GM23338 (cell line): Measurements from ENCODE around the gene SIVA1. TPM values are rescaled to one million over a fixed set of nuclear protein-coding genes. Genes with fewer than 3 reads are reported as not detected.

Experiments
- ATAC-seq: fragments of 200-7000 bp; cut with Tn5 transposase; 3 replicates; pipeline ENCODE4 v1.9.1; 2020
- DNase-seq: peaks from one replicate; pipeline ENCODE4 v3.0.0-alpha.2; 2015; ENCODE audit warnings: low spot score
- H2AFZ ChIP-seq: fragments of 200-600 bp; sonication (generic); 2 replicates; pipeline ENCODE4 v1.8.0; 2016; ENCODE audit warnings: antibody characterized with exemption, mild to moderate bottlenecking, moderate library complexity
- H3F3A ChIP-seq: fragments of 200-600 bp; sonication (generic); replicated peaks from 2 replicates; pipeline ENCODE4 v1.8.0; 2017; ENCODE audit warnings: antibody characterized with exemption, mixed run types, low read depth
- H3K27ac ChIP-seq: fragments of 200-600 bp; sonication (generic); 2 replicates; pipeline ENCODE4 v1.6.1; 2016; ENCODE audit warnings: low read depth
- H3K27me3 ChIP-seq: fragments of 200-600 bp; sonication (generic); 2 replicates; pipeline ENCODE4 v1.8.0; 2016; ENCODE audit warnings: mild to moderate bottlenecking, mixed run types, moderate library complexity; ENCODE audit not compliant: insufficient read depth
- H3K36me3 ChIP-seq: fragments of 200-600 bp; sonication (generic); 2 replicates; pipeline ENCODE4 v1.8.0; 2016; ENCODE audit warnings: mild to moderate bottlenecking; ENCODE audit not compliant: insufficient read depth
- H3K4me1 ChIP-seq: fragments of 200-600 bp; sonication (generic); 2 replicates; pipeline ENCODE4 v1.8.0; 2016; ENCODE audit warnings: mild to moderate bottlenecking, moderate library complexity; ENCODE audit not compliant: insufficient read depth
- H3K4me2 ChIP-seq: fragments of 200-600 bp; sonication (generic); 2 replicates; pipeline ENCODE4 v1.7.1; 2017; ENCODE audit warnings: mixed run types
- H3K4me3 ChIP-seq: fragments of 200-600 bp; sonication (generic); 2 replicates; pipeline ENCODE4 v1.6.1; 2016; ENCODE audit warnings: mixed run types
- H3K79me2 ChIP-seq: fragments of 200-600 bp; sonication (generic); replicated peaks from 2 replicates; pipeline ENCODE4 v1.8.0; 2017; ENCODE audit warnings: mild to moderate bottlenecking; ENCODE audit not compliant: insufficient read depth
- H3K9me2 ChIP-seq: fragments of 200-600 bp; sonication (generic); 2 replicates; pipeline ENCODE4 v1.8.0; 2017; ENCODE audit not compliant: insufficient read depth
- H4K20me1 ChIP-seq: fragments of 200-600 bp; sonication (generic); replicated peaks from 2 replicates; pipeline ENCODE4 v1.8.0; 2017; ENCODE audit warnings: mild to moderate bottlenecking; ENCODE audit not compliant: insufficient read depth
- H3K27ac Mint-ChIP-seq: 2 replicates; pipeline ENCODE4 v1.8.0; 2020; ENCODE audit warnings: inconsistent platforms, mild to moderate bottlenecking, moderate library complexity, mixed read lengths
- H3K27me3 Mint-ChIP-seq: 3 replicates; pipeline ENCODE4 v1.8.0; 2022; ENCODE audit warnings: low read depth, mild to moderate bottlenecking, moderate library complexity, mixed read lengths, inconsistent platforms; ENCODE audit not compliant: insufficient read depth, poor library complexity
- H3K36me3 Mint-ChIP-seq: 3 replicates; pipeline ENCODE4 v1.8.0; 2021; ENCODE audit warnings: low read depth, mild to moderate bottlenecking, inconsistent platforms, moderate library complexity, mixed read lengths
- H3K4me1 Mint-ChIP-seq: 3 replicates; pipeline ENCODE4 v1.8.0; 2020; ENCODE audit warnings: mild to moderate bottlenecking, inconsistent platforms, mixed read lengths
- H3K4me3 Mint-ChIP-seq: 3 replicates; pipeline ENCODE4 v1.8.0; 2021; ENCODE audit warnings: moderate library complexity, mild to moderate bottlenecking, inconsistent platforms, mixed read lengths
- H3K9me3 Mint-ChIP-seq: 3 replicates; pipeline ENCODE4 v1.8.0; 2020; ENCODE audit warnings: moderate library complexity, mild to moderate bottlenecking, inconsistent platforms, mixed read lengths
- CREB1 ChIP-seq: fragments of 250-450 bp; sonication (Bioruptor Pico); IDR thresholded peaks from 2 replicates; pipeline ENCODE4 v1.5.0; 2020; ENCODE audit warnings: low read depth, mild to moderate bottlenecking, moderate library complexity
- CTCF ChIP-seq, 2 experiments: fragments of 200-600 bp in 1 of 2; sonication (generic) in 1 of 2; conservative IDR thresholded peaks; 2 replicates each; pipeline versions ENCODE4 v1.5.1 to v1.6.1; 2016 to 2017; ENCODE audit warnings: antibody characterized with exemption in 2 of 2, low read depth in 2 of 2, mild to moderate bottlenecking in 2 of 2, moderate library complexity in 1 of 2
- ETS1 ChIP-seq: IDR thresholded peaks from 2 replicates; pipeline ENCODE4 v1.6.1; 2016; ENCODE audit warnings: antibody characterized with exemption
- EZH2 ChIP-seq: fragments of 200-600 bp; sonication (generic); IDR thresholded peaks from one replicate; pipeline ENCODE4 v1.8.0; 2017; ENCODE audit warnings: antibody characterized with exemption, mild to moderate bottlenecking, low read depth; ENCODE audit not compliant: unreplicated experiment
- EZH2phosphoT487 ChIP-seq: fragments of 200-600 bp; sonication (generic); IDR thresholded peaks from one replicate; pipeline ENCODE4 v1.8.1; 2018; ENCODE audit warnings: antibody characterized with exemption; ENCODE audit not compliant: unreplicated experiment
- JUNB ChIP-seq: IDR thresholded peaks from one replicate; pipeline ENCODE4 v1.6.1; 2016; ENCODE audit warnings: antibody characterized with exemption; ENCODE audit not compliant: unreplicated experiment
- NANOG ChIP-seq: IDR thresholded peaks from 2 replicates; pipeline ENCODE4 v1.6.1; 2016; ENCODE audit warnings: antibody characterized with exemption, borderline replicate concordance
- POLR2AphosphoS5 ChIP-seq: IDR thresholded peaks from 2 replicates; pipeline ENCODE4 v1.6.1; 2016; ENCODE audit warnings: antibody characterized with exemption, low read depth
- STAT1 ChIP-seq: IDR thresholded peaks from one replicate; pipeline ENCODE4 v1.6.1; 2016; ENCODE audit warnings: antibody characterized with exemption; ENCODE audit not compliant: unreplicated experiment
- ZNF114 ChIP-seq: fragments of 250-450 bp; sonication (Bioruptor Pico); IDR thresholded peaks from 2 replicates; pipeline ENCODE4 v1.5.0; 2020; ENCODE audit warnings: mild to moderate bottlenecking, moderate library complexity
- ZNF331 ChIP-seq: fragments of 250-450 bp; sonication (Bioruptor Pico); IDR thresholded peaks from 2 replicates; pipeline ENCODE4 v1.5.0; 2020; ENCODE audit warnings: low read depth, mild to moderate bottlenecking, moderate library complexity
- ZNF462 ChIP-seq: fragments of 250-450 bp; sonication (Bioruptor Pico); IDR thresholded peaks from 2 replicates; pipeline ENCODE4 v1.5.0; 2020; ENCODE audit warnings: mild to moderate bottlenecking, moderate library complexity
- polyA plus RNA-seq: library from polyadenylated mRNA; unstranded; fragments of >200 nt; fragmentation: Nextera tagmentation; extraction: Ambion mirVana; gene quantifications from 2 replicates; pipeline ENCODE4 v1.2.1, GENCODE V29; 2016
- total RNA-seq: library from RNA; depleted of rRNA; stranded (reverse); fragments of >200 nt; shearing (Covaris generic); gene quantifications from 2 replicates; pipeline ENCODE4 v1.2.3, GENCODE V29; 2014
- TF ChIP-seq, protein P1 (sequence below): IDR thresholded peaks from one replicate; pipeline ENCODE4 v1.6.1; 2018; ENCODE audit warnings: antibody characterized with exemption; ENCODE audit not compliant: unreplicated experiment

Gene SIVA1
- total and polyA plus RNA-seq, 2 experiments from 2014 or later = 215 to 392 TPM

DNA sequence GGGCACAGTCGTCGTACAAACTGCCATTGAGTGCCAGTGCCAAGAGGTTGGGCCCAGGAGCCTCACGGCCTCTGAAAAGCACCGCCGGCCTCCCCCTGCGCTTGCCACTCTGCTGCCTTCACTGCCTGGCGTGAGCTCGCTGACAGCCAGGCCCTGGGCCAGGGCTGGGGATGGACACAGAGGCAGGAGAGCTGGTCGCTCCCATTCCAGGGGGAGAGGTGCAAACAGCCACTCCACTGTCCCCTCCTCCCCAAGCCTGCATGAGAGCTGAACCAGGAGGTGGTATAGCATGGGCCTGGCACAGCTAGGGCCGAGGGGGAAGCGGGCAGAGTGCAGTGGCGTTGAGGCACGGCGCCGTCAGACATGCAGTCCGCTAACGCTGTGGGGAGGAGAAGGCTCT is 24.3 kb upstream of the SIVA1 start:
- H3K27ac Mint-ChIP-seq = no peak overlapping the region
- Histone ChIP-seq H3K36me3 (no peaks in the 10 kb centered on the region), H3K4me2 (no peak overlapping the region), H3K79me2 (no peaks in the 10 kb centered on the region), H3K27me3 (no peaks in the 10 kb centered on the region), H4K20me1 (no peaks in the 10 kb centered on the region), H3K4me3 (no peak overlapping the region), H3K4me1 (peaks cover 10% of the 10 kb centered on the region; the same call in 1 of the 2 replicates), H3K9me2 (no peaks in the 10 kb centered on the region), H3F3A (no peaks in the 10 kb centered on the region; the same call in 1 of the 2 replicates), H3K27ac (no peak overlapping the region), H2AFZ (no peak overlapping the region)
- no peak overlapping the region for H3K4me3 Mint-ChIP-seq
- H3K4me1 Mint-ChIP-seq = peaks cover 5% of the 10 kb centered on the region; the same call in 1 of the 3 replicates
- H3K36me3 Mint-ChIP-seq = no peaks in the 10 kb centered on the region; the same call in 2 of the 3 replicates
- H3K9me3 Mint-ChIP-seq = peaks cover 4% of the 10 kb centered on the region; the same call in 2 of the 3 replicates
- TF ChIP-seq ZNF114 (CRISPR knock-in tag) (no peak), ZNF462 (CRISPR knock-in tag) (no peak), ZNF331 (no peak), JUNB (no peak), EZH2phosphoT487 (no peak), CTCF (conservative IDR thresholded peaks at IDR 0.05; ENCODE audit: low read depth in 2 of 2) (no peak), EZH2 (no peak), NANOG (no peak), ETS1 (no peak), POLR2AphosphoS5 (no peak), STAT1 (no peak), CREB1 (CRISPR knock-in tag) (no peak)
- TF ChIP-seq, protein P1, sequence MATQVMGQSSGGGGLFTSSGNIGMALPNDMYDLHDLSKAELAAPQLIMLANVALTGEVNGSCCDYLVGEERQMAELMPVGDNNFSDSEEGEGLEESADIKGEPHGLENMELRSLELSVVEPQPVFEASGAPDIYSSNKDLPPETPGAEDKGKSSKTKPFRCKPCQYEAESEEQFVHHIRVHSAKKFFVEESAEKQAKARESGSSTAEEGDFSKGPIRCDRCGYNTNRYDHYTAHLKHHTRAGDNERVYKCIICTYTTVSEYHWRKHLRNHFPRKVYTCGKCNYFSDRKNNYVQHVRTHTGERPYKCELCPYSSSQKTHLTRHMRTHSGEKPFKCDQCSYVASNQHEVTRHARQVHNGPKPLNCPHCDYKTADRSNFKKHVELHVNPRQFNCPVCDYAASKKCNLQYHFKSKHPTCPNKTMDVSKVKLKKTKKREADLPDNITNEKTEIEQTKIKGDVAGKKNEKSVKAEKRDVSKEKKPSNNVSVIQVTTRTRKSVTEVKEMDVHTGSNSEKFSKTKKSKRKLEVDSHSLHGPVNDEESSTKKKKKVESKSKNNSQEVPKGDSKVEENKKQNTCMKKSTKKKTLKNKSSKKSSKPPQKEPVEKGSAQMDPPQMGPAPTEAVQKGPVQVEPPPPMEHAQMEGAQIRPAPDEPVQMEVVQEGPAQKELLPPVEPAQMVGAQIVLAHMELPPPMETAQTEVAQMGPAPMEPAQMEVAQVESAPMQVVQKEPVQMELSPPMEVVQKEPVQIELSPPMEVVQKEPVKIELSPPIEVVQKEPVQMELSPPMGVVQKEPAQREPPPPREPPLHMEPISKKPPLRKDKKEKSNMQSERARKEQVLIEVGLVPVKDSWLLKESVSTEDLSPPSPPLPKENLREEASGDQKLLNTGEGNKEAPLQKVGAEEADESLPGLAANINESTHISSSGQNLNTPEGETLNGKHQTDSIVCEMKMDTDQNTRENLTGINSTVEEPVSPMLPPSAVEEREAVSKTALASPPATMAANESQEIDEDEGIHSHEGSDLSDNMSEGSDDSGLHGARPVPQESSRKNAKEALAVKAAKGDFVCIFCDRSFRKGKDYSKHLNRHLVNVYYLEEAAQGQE = no peak
- DNase-seq (no peak), ATAC-seq (no peak)
- H3K27me3 Mint-ChIP-seq = peaks cover 10% of the 10 kb centered on the region
